ENCODE measurements around the gene SCP2.

- TF ChIP-seq CTCF (IDR thresholded peaks at IDR 0.05) (no peak), POLR2A (IDR thresholded peaks at IDR 0.05) (no peak)
These were observed 49.3 kb downstream of the SCP2 start for GRCh38 chr1:52976183-52977035.

Data from esophagus squamous epithelium (tissue), 4 donors.